Measurements from ENCODE around the gene BMP8B.
"Not testable (repeated sequence)": the region's sequence is repeated elsewhere in the genome, so short reads cannot be mapped to it uniquely, and the experiment has no call there.

The BMP8B gene

GRCh38 chr1:39776886-39777285 lies 11.8 kb downstream of the BMP8B start:
- no peak for DNase-seq

- DNase-seq: no peak
These were observed 12.3 kb downstream of the BMP8B start for GRCh38 chr1:39776400-39776713.

GRCh38 chr1:39775676-39776399 lies 12.8 kb downstream of the BMP8B start:
- DNase-seq: not testable (repeated sequence)

GRCh38 chr1:39775141-39775540 lies 13.5 kb downstream of the BMP8B start:
- DNase-seq: not testable (repeated sequence)

GRCh38 chr1:39773369-39773979 lies 15.2 kb downstream of the BMP8B start:
- not testable (repeated sequence) for DNase-seq

- not testable (repeated sequence) for DNase-seq
These were observed 17.6 kb downstream of the BMP8B start, which contains the start of gene OXCT2 for GRCh38 chr1:39771022-39771532. OXCT2 (minus strand) TSS chr1:39771348; CDS start chr1:39771255, 93 bp downstream.

GRCh38 chr1:39770100-39771021 lies 18.3 kb downstream of the BMP8B start:
- not testable (repeated sequence) for DNase-seq

- not testable (repeated sequence) for DNase-seq
These were observed 19.2 kb downstream of the BMP8B start for GRCh38 chr1:39769502-39769901.

GRCh38 chr1:39766466-39766865 lies 22.2 kb downstream of the BMP8B start:
- DNase-seq: not testable (repeated sequence)

GRCh38 chr1:39764512-39764911 lies 24.2 kb downstream of the BMP8B start:
- not testable (repeated sequence) for DNase-seq

GRCh38 chr1:39763619-39764374 lies 24.9 kb downstream of the BMP8B start:
- DNase-seq: not testable (repeated sequence)

GRCh38 chr1:39762550-39763540 lies 25.8 kb downstream of the BMP8B start:
- no peak for DNase-seq

GRCh38 chr1:39761557-39762260 lies 27.0 kb downstream of the BMP8B start:
- no peak for DNase-seq

GRCh38 chr1:39761016-39761415 lies 27.6 kb downstream of the BMP8B start:
- no peak for DNase-seq

GRCh38 chr1:39760074-39761008 lies 28.3 kb downstream of the BMP8B start:
- DNase-seq: no peak

GRCh38 chr1:39759436-39759726 lies 29.3 kb downstream of the BMP8B start:
- DNase-seq: no peak

GRCh38 chr1:39758556-39759435 lies 29.9 kb downstream of the BMP8B start:
- no peak for DNase-seq

GRCh38 chr1:39757501-39757900 lies 31.2 kb downstream of the BMP8B start:
- no peak for DNase-seq
